Measurements from ENCODE around the gene FHIT. TPM values are rescaled to one million over a fixed set of nuclear protein-coding genes. Genes with fewer than 3 reads are reported as not detected.

FHIT gene
- total and polyA plus RNA-seq, 2 experiments from 2014 or later = 9.7 to 16.2 TPM

DNA sequence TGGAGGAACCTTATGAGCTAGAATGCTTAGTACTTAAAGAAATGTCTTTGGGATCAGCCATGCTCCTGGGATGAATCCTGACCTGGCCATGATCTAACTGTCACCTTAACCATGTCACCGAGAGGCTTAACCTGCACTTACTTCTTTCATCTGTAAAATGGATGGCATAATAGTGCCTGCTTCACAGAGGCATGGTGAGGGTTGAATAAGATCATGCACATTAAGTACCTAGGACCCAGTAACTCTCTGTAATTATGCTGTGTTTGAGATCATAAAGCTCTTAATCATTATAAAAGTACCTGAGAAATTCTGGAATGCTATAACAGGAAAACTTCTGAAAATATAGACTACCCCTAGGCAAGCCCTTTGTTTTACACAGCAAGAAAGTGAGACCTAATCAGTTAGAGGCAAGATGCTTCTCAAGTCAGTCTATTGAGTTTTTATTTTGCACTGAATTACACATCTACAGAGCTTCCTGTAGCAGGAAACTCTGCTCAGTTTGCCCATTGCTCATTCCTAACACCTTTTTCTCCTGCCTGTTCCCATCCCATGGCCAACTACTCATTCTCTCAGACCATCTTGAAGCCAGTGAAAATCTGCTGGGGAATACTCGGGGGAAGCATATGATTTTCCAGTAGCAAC, 1185.9 kb downstream of the FHIT start:
- no peak for TF ChIP-seq EZH2 (IDR thresholded peaks at IDR 0.05; ENCODE audit: borderline replicate concordance)
- TF ChIP-seq, protein P1, sequence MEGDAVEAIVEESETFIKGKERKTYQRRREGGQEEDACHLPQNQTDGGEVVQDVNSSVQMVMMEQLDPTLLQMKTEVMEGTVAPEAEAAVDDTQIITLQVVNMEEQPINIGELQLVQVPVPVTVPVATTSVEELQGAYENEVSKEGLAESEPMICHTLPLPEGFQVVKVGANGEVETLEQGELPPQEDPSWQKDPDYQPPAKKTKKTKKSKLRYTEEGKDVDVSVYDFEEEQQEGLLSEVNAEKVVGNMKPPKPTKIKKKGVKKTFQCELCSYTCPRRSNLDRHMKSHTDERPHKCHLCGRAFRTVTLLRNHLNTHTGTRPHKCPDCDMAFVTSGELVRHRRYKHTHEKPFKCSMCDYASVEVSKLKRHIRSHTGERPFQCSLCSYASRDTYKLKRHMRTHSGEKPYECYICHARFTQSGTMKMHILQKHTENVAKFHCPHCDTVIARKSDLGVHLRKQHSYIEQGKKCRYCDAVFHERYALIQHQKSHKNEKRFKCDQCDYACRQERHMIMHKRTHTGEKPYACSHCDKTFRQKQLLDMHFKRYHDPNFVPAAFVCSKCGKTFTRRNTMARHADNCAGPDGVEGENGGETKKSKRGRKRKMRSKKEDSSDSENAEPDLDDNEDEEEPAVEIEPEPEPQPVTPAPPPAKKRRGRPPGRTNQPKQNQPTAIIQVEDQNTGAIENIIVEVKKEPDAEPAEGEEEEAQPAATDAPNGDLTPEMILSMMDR (IDR thresholded peaks at IDR 0.05; ENCODE audit: poor library complexity) = no peak
- H3K27me3 ChIP-seq = no peaks in the 10 kb centered on the region
- H3K9me3 ChIP-seq (ENCODE audit: low read depth) = no peaks in the 10 kb centered on the region
- H3K36me3 ChIP-seq (replicated peaks; ENCODE audit: insufficient read depth, low read depth) = no peaks in the 10 kb centered on the region
- DNase-seq (ENCODE audit: low spot score) = no peak
- no peak overlapping the region for H3K27ac ChIP-seq
- no peaks in the 10 kb centered on the region for H3K4me1 ChIP-seq (ENCODE audit: insufficient read depth)
- no peak overlapping the region for H3K4me3 ChIP-seq
- H3K4me2 ChIP-seq = no peak overlapping the region
- no peaks in the 10 kb centered on the region for H3K9me2 ChIP-seq (replicated peaks; ENCODE audit: insufficient read depth)
- WGBS (ENCODE audit: low lambda C conversion rate, missing lambda C conversion rate) = 93% methylated on average over 2 of the region's 2 CpGs
- H3K79me2 ChIP-seq = no peaks in the 10 kb centered on the region
- no peak overlapping the region for H2AFZ ChIP-seq
- H4K20me1 ChIP-seq (ENCODE audit: insufficient read depth, poor library complexity, severe bottlenecking) = no peaks in the 10 kb centered on the region

DNA sequence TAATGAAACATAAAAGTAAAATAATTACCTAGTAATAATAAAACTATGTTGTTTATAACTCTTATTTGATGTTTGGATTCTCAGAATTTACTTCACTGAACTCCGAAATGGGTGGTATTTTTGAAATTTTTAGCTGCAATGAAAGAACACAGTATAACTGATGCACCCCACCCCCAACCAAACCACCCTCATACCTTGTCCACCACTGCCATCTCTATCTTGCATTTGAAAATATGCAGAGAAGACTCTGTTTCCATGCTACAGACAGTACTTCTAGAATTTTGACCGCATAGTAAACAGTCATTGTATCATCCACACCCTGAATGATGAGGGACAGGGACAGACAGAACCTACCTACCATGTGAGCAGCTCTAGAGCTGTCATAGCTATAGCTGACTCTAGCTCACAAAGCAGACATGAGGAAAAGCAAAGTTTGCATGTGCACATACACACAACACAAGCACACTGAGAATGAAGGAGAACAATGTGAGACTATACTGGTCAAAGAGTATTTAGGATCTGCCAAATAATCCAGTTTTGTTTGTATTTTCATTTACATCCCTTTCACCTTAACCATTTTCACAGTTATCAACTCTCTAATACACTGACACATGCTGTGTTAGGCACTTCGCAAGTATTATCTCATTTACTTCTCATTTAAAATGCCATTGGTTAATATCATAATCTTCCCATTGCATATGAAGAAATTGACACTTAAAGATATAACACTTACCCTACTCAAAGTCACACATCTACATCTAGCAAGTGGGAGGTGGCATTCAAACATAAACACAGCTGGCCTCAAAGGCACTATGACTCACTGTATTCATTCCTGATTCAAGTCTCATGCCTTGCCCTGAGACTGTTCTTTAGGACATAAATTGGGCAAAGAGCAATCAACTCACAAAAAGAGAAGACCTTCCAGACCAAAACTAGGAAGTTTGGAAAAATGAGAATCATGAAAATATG, 1186.8 kb downstream of the FHIT start:
- H3K27me3 ChIP-seq = no peaks in the 10 kb centered on the region
- no peak overlapping the region for H3K27ac ChIP-seq
- H3K4me2 ChIP-seq = no peak overlapping the region
- no peaks in the 10 kb centered on the region for H4K20me1 ChIP-seq (ENCODE audit: insufficient read depth, poor library complexity, severe bottlenecking)
- H3K36me3 ChIP-seq (replicated peaks; ENCODE audit: insufficient read depth, low read depth) = no peaks in the 10 kb centered on the region
- no peaks in the 10 kb centered on the region for H3K9me2 ChIP-seq (replicated peaks; ENCODE audit: insufficient read depth)
- H3K79me2 ChIP-seq = no peaks in the 10 kb centered on the region
- H3K4me1 ChIP-seq (ENCODE audit: insufficient read depth) = no peaks in the 10 kb centered on the region
- H3K9me3 ChIP-seq (ENCODE audit: low read depth) = no peaks in the 10 kb centered on the region
- WGBS (ENCODE audit: low lambda C conversion rate, missing lambda C conversion rate) = 93% methylated on average over 3 of the region's 3 CpGs
- no peak for DNase-seq (ENCODE audit: low spot score)
- no peak overlapping the region for H3K4me3 ChIP-seq
- TF ChIP-seq, protein P1 (IDR thresholded peaks at IDR 0.05; ENCODE audit: poor library complexity) = no peak
- no peak for TF ChIP-seq EZH2 (IDR thresholded peaks at IDR 0.05; ENCODE audit: borderline replicate concordance)
- TF ChIP-seq EZH2phosphoT487 (IDR thresholded peaks at IDR 0.05; ENCODE audit: low read depth, severe bottlenecking, unreplicated experiment) = no peak
- H2AFZ ChIP-seq = no peak overlapping the region

DNA sequence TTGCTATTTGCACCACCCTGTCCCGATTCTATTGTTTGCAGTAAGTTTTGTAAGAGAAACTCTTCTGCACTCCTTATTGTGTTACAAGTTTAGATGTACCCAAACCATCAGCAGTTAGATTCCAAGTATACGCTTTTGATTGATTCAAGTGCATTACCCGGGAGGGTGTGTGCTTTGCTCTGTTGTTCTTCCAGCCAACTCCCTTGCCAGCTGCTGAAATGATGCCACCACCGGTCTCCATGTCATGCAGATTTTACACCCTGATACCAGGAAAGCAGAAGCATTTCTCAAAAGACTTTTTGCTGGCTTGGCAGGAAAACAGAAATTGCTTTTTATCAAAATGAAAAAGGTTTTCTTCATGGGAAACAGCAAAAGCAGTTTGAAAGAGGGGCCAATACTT, 1194.8 kb downstream of the FHIT start:
- Histone ChIP-seq H3K9me2 (replicated peaks; ENCODE audit: insufficient read depth) (no peaks in the 10 kb centered on the region), H3K9me3 (ENCODE audit: low read depth) (no peaks in the 10 kb centered on the region), H3K4me3 (no peak overlapping the region), H2AFZ (no peak overlapping the region), H3K4me1 (ENCODE audit: insufficient read depth) (no peaks in the 10 kb centered on the region), H3K4me2 (no peak overlapping the region), H3K36me3 (replicated peaks; ENCODE audit: insufficient read depth, low read depth) (no peaks in the 10 kb centered on the region), H4K20me1 (ENCODE audit: insufficient read depth, poor library complexity, severe bottlenecking) (no peaks in the 10 kb centered on the region), H3K79me2 (no peaks in the 10 kb centered on the region), H3K27me3 (no peaks in the 10 kb centered on the region), H3K27ac (peak overlapping the region; percentile 29)
- DNase-seq (ENCODE audit: low spot score) = no peak
- TF ChIP-seq, protein P1 (IDR thresholded peaks at IDR 0.05; ENCODE audit: poor library complexity) = no peak
- WGBS (ENCODE audit: low lambda C conversion rate, missing lambda C conversion rate) = 79% methylated on average over 4 of the region's 4 CpGs

All from hepatocyte (in vitro differentiated cells).